ENCODE data around the gene TTYH1. TPM values are rescaled to one million over a fixed set of nuclear protein-coding genes. Genes with fewer than 3 reads are reported as not detected.

Gene TTYH1
- total and polyA plus RNA-seq, 2 of the 4 experiments (the other 2 are of a cell fraction) = not detected

- Histone ChIP-seq H3K27me3 (ENCODE audit: control insufficient read depth, insufficient read depth, low read length) (no peaks in the 10 kb centered on the region), H3K18ac (ENCODE audit: low read depth, low read length) (no peak overlapping the region), H3K23ac (ENCODE audit: low read depth, low read length) (no peak overlapping the region), H3K4me3 (ENCODE audit: insufficient read depth, low read depth, low read length) (no peak overlapping the region), H4K5ac (ENCODE audit: low read depth, low read length) (no peak overlapping the region), H4K20me1 (ENCODE audit: insufficient read depth, low read length) (peaks cover 73% of the 10 kb centered on the region), H3K36me3 (ENCODE audit: control insufficient read depth, insufficient read depth, low read length) (peaks cover 66% of the 10 kb centered on the region), H3K9me3 (ENCODE audit: control insufficient read depth, insufficient read depth, low read length) (no peaks in the 10 kb centered on the region), H3K9me1 (ENCODE audit: insufficient read depth, low read length) (peaks cover 6% of the 10 kb centered on the region; the same call in 1 of the 2 replicates), H3K4me2 (ENCODE audit: low read depth, low read length) (no peak overlapping the region), H3K56ac (ENCODE audit: extremely low read depth, insufficient read depth, low read length) (no peak overlapping the region), H3K14ac (replicated peaks; ENCODE audit: low read depth, low read length) (no peak overlapping the region), H2BK5ac (ENCODE audit: low read depth, low read length, poor library complexity, severe bottlenecking) (no peak overlapping the region), H2BK20ac (ENCODE audit: low read depth, low read length) (no peak overlapping the region), H2BK120ac (ENCODE audit: low read depth, low read length) (no peak overlapping the region), H3K4ac (ENCODE audit: low read depth, low read length) (no peak overlapping the region), H4K91ac (ENCODE audit: insufficient read depth, low read depth, low read length) (no peak overlapping the region), H2AFZ (replicated peaks; ENCODE audit: low read length, poor library complexity) (no peak overlapping the region), H2AK9ac (replicated peaks; ENCODE audit: low read depth, low read length, poor library complexity) (no peak overlapping the region), H3K79me1 (ENCODE audit: low read depth in 1 of 2, low read length in 2 of 2) (peaks cover 21 to 60% of the 10 kb centered on the region in 2 experiments), H3K4me1 (ENCODE audit: control insufficient read depth, insufficient read depth, low read length) (peaks cover 6% of the 10 kb centered on the region), H4K8ac (ENCODE audit: low read depth in 2 of 2, low read length in 2 of 2) (no peak overlapping the region), H2BK15ac (ENCODE audit: low read depth, low read length) (no peak overlapping the region), H3K27ac (ENCODE audit: insufficient read depth, low read length) (no peak overlapping the region), H3K9ac (ENCODE audit: low read depth, low read length) (no peak overlapping the region), H2AK5ac (ENCODE audit: low read depth, low read length) (no peak overlapping the region)
- no TSS peak for BruUV-seq (replicated peaks)
- 92% methylated on average over 2 of the region's 11 CpGs; no CpG with 5 or more reads in 1 of the 2 experiments for WGBS, 2 experiments (ENCODE audit: extremely low coverage in 2 of 2, insufficient read length in 1 of 2)
- ATAC-seq (ENCODE audit: low read depth) = no peak
- DNase-seq = no peak
- dilution Hi-C loops (cut with HindIII; ENCODE audit: low sequenced_read_pairs, unreplicated experiment) = no loop called here
- in situ Hi-C loops (cut with MboI; ENCODE audit: low sequenced_read_pairs) = loop anchor here (10.0 to 25.0 kb wide), 6 partner anchors 248 to 1685 kb away; partner anchors contain the start of genes NAT14, NDUFA3, OSCAR and PRPF31
- POLR2A ChIA-PET (ENCODE audit: unreplicated experiment) = no interaction called here
- TF ChIP-seq NFE2L2 (IDR thresholded peaks at IDR 0.05; ENCODE audit: low read depth, low read length) = no peak
- TF ChIP-seq ELK1 (IDR thresholded peaks at IDR 0.05; ENCODE audit: borderline replicate concordance, low read depth, low read length) = no peak
- TF ChIP-seq MAZ (IDR thresholded peaks at IDR 0.05; ENCODE audit: borderline replicate concordance, low read depth, low read length) = no peak
- TF ChIP-seq RAD21 (IDR thresholded peaks at IDR 0.05; ENCODE audit: low read length) = no peak
- no peak for TF ChIP-seq FOS (IDR thresholded peaks at IDR 0.05; ENCODE audit: low read depth, low read length)
- TF ChIP-seq CTCF (conservative IDR thresholded peaks at IDR 0.05; ENCODE audit: low read depth, low read length) = no peak
- no peak for TF ChIP-seq MAFK (IDR thresholded peaks at IDR 0.05; ENCODE audit: low read depth, low read length)
- TF ChIP-seq, protein P1, sequence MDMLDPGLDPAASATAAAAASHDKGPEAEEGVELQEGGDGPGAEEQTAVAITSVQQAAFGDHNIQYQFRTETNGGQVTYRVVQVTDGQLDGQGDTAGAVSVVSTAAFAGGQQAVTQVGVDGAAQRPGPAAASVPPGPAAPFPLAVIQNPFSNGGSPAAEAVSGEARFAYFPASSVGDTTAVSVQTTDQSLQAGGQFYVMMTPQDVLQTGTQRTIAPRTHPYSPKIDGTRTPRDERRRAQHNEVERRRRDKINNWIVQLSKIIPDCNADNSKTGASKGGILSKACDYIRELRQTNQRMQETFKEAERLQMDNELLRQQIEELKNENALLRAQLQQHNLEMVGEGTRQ (IDR thresholded peaks at IDR 0.05; ENCODE audit: low read depth, low read length) = no peak
- no peak for TF ChIP-seq CEBPB (IDR thresholded peaks at IDR 0.05; ENCODE audit: low read depth, low read length)
- CTCF ChIA-PET = no interaction called here
- intact Hi-C loops (cut with micrococcal nuclease) = no loop called here
Observed at GRCh38 chr19:54452626-54453025, 37.4 kb downstream of the TTYH1 start.

Data from IMR-90 (cell line).